Pancreas (tissue), 10 donors: Measurements from ENCODE around the gene DCAF4. TPM values are rescaled to one million over a fixed set of nuclear protein-coding genes. Genes with fewer than 3 reads are reported as not detected.

Experiments
- ATAC-seq, 4 donors: fragments of 200-7000 bp; cut with Tn5 transposase; one replicate each; pipeline versions ENCODE4 v1.8.0 to v1.9.1; 2020; ENCODE audit warnings: mild to moderate bottlenecking in 4 of 4, moderate library complexity in 4 of 4
- DNase-seq, 6 donors: peaks; one replicate each; pipeline ENCODE4 v3.0.0-alpha.2; 2020
- FAIRE-seq: peaks from 2 replicates; lab custom pipeline; 2012; peaks lifted over from hg19 to GRCh38; lab: Jason Lieb, UNC
- H3K27ac ChIP-seq, 4 donors: fragments of 200-600 bp; sonication (generic); 1 replicate in 3 of 4; 2 replicates in 1 of 4; pipeline versions ENCODE4 v1.5.0 to v1.8.0; 2020
- H3K27me3 ChIP-seq, 4 donors: fragments of 200-600 bp; one replicate each; pipeline ENCODE4 v1.8.0; 2021
- H3K36me3 ChIP-seq, 3 donors: fragments of 200-600 bp; sonication (generic) in 1 of 3; one replicate each; pipeline versions ENCODE4 v1.5.0 to v1.8.0; 2020 to 2021
- H3K4me1 ChIP-seq, 3 donors: fragments of 200-600 bp; one replicate each; pipeline ENCODE4 v1.8.0; 2021
- H3K4me3 ChIP-seq, 4 donors: fragments of 200-600 bp; sonication (generic) in 2 of 4; one replicate each; pipeline versions ENCODE4 v1.5.0 to v1.8.0; 2020 to 2021
- H3K9me3 ChIP-seq, 4 donors: fragments of 200-600 bp; one replicate each; pipeline ENCODE4 v1.8.0; 2021
- CTCF ChIP-seq, 4 donors: fragments of 200-600 bp; sonication (generic) in 3 of 4; IDR thresholded peaks; one replicate each; pipeline versions ENCODE4 v1.5.0 to v1.8.0; 2021; ENCODE audit warnings: antibody characterized with exemption in 4 of 4
- WGBS, 2 donors: extraction: QIAGEN DNeasy Blood & Tissue Kit; methylation state at CpG; one replicate each; pipeline ENCODE4 v1.1.7; 2013; 5-methylcytosine and 5-hydroxymethylcytosine counted together
- intact Hi-C, 3 donors: fragments of 100-400 bp; cut with DNase I; formaldehyde crosslinking; loops; one replicate each; pipeline versions ENCODE4 v1.11.1 to v1.14.2; 2022
- polyA plus RNA-seq, 2 donors: library from polyadenylated mRNA; stranded (reverse); fragments of 200-250 nt; gene quantifications; one replicate each; pipeline ENCODE4 v1.2.3, GENCODE V29; 2013
- total RNA-seq, 6 donors: library from RNA; stranded (reverse); fragmentation: NEBNext Ultra II Directional in 4 of 6; extraction: Animal tissue kit (Norgen Biotek cat#: 25700) in 4 of 6; gene quantifications; one replicate each; pipeline versions ENCODE4 v1.2.1 to v1.2.4, GENCODE V29; 2021 to 2023
- donor health status: healthy with polysubstance abuse.
- donor health status: DM: no; HTN: no; CAD: no; lungs with moderate emphysema.
- donor health status: DM: no; HTN: no; CAD: no.
- donor health status: control.
- donor health status: control.
- donor health status: Bipolar disorder and iron deficiency.
- donor health status: DM: yes; HTN: yes; CAD: no.
- donor health status: DM: no; HTN: no; CAD: no.
- donor health status: DM: no; HTN: no; CAD: no.
- donor health status: DM: yes; HTN: yes; CAD: no.

Gene DCAF4
- total and polyA plus RNA-seq, 8 donors: 7.8 to 14.5 (median 11.2) TPM

GRCh38 chr14:72942934-72943333, 16.7 kb downstream of the DCAF4 start:
- Histone ChIP-seq H3K9me3 (no peaks in the 10 kb centered on the region), H3K36me3 (peaks cover 0 to 31% (median 11%) of the 10 kb centered on the region in 3 donors), H3K4me3 (no peak overlapping the region), H3K4me1 (no peaks in the 10 kb centered on the region), H3K27ac (no peak overlapping the region), H3K27me3 (no peaks in the 10 kb centered on the region)
- no peak for DNase-seq
- WGBS, 2 donors: 89 to 96% methylated on average over 14 of the region's 14 CpGs
- TF ChIP-seq CTCF (IDR thresholded peaks at IDR 0.05): no peak
- no peak for ATAC-seq
- intact Hi-C loops: no loop called here
- FAIRE-seq: no peak

GRCh38 chr14:72943876-72944430, 17.7 kb downstream of the DCAF4 start:
- Histone ChIP-seq H3K27me3 (no peaks in the 10 kb centered on the region), H3K4me1 (no peaks in the 10 kb centered on the region), H3K9me3 (no peaks in the 10 kb centered on the region), H3K4me3 (no peak overlapping the region), H3K36me3 (peaks cover 0 to 31% (median 3%) of the 10 kb centered on the region in 3 donors), H3K27ac (no peak overlapping the region)
- ATAC-seq (no peak), FAIRE-seq (no peak), DNase-seq (no peak)
- WGBS, 2 donors: 89 to 92% methylated on average over 13 of the region's 13 CpGs
- no peak for TF ChIP-seq CTCF (IDR thresholded peaks at IDR 0.05)
- intact Hi-C loops: no loop called here

- Histone ChIP-seq H3K4me3 (no peak overlapping the region), H3K4me1 (no peaks in the 10 kb centered on the region), H3K27me3 (no peaks in the 10 kb centered on the region), H3K9me3 (no peaks in the 10 kb centered on the region), H3K36me3 (peaks cover 0 to 31% (median 3%) of the 10 kb centered on the region in 3 donors), H3K27ac (no peak overlapping the region)
- ATAC-seq: no peak
- WGBS, 2 donors: 93 to 96% methylated on average over 13 of the region's 13 CpGs
- intact Hi-C loops: no loop called here
- DNase-seq: no peak
- no peak for FAIRE-seq
- no peak for TF ChIP-seq CTCF (IDR thresholded peaks at IDR 0.05)
Measured at GRCh38 chr14:72945356-72946027, 19.2 kb downstream of the DCAF4 start.

GRCh38 chr14:72946491-72946890, 20.2 kb downstream of the DCAF4 start:
- DNase-seq: no peak
- Histone ChIP-seq H3K4me3 (no peak overlapping the region), H3K4me1 (no peaks in the 10 kb centered on the region), H3K27ac (no peak overlapping the region), H3K27me3 (no peaks in the 10 kb centered on the region), H3K36me3 (peaks cover 0 to 31% (median 0%) of the 10 kb centered on the region in 3 donors), H3K9me3 (no peaks in the 10 kb centered on the region)
- intact Hi-C loops: no loop called here
- FAIRE-seq: no peak
- WGBS, 2 donors: 92 to 94% methylated on average over 8 of the region's 8 CpGs
- TF ChIP-seq CTCF (IDR thresholded peaks at IDR 0.05): no peak
- no peak for ATAC-seq
